HL-60 (cell line): ENCODE measurements around the gene NCBP2L.

Experiments
- DNase-seq, 2 experiments: peaks; one replicate each; pipeline ENCODE4 v3.0.0-alpha.2; 2010 to 2020; ENCODE audit warnings: low read depth in 1 of 2, low spot score in 1 of 2
- H3K27ac ChIP-seq: fragments of 250-450 bp; sonication (Bioruptor Pico); replicated peaks from 2 replicates; pipeline ENCODE4 v1.5.1; 2020; ENCODE audit warnings: mild to moderate bottlenecking, moderate library complexity
- H3K27me3 ChIP-seq: fragments of 250-450 bp; sonication (Bioruptor Pico); 2 replicates; pipeline ENCODE4 v1.5.1; 2021; ENCODE audit warnings: mild to moderate bottlenecking, moderate library complexity; ENCODE audit not compliant: insufficient read depth, poor library complexity, severe bottlenecking
- H3K4me3 ChIP-seq: replicated peaks from 2 replicates; pipeline ENCODE4 v1.5.1; 2011; ENCODE audit warnings: mild to moderate bottlenecking, control low read depth, low read length; ENCODE audit not compliant: insufficient read depth
- CTCF ChIP-seq: IDR thresholded peaks from one replicate; pipeline ENCODE4 v1.5.1; 2011; ENCODE audit warnings: low read length, control low read depth, inconsistent platforms; ENCODE audit not compliant: insufficient read depth
- GABPA ChIP-seq: IDR thresholded peaks from 2 replicates; pipeline ENCODE4 v1.6.1; 2012; ENCODE audit warnings: low read depth
- POLR2AphosphoS5 ChIP-seq: IDR thresholded peaks from 2 replicates; pipeline ENCODE4 v1.6.1; 2012; ENCODE audit warnings: low read depth
- SPI1 ChIP-seq: IDR thresholded peaks from 2 replicates; pipeline ENCODE4 v1.6.1; 2012; ENCODE audit warnings: low read depth, mild to moderate bottlenecking, borderline replicate concordance
- TF ChIP-seq, protein P1 (sequence below): IDR thresholded peaks from 2 replicates; pipeline ENCODE4 v1.6.1; 2012; ENCODE audit warnings: low read depth; ENCODE audit not compliant: insufficient replicate concordance

Gene NCBP2L

DNA sequence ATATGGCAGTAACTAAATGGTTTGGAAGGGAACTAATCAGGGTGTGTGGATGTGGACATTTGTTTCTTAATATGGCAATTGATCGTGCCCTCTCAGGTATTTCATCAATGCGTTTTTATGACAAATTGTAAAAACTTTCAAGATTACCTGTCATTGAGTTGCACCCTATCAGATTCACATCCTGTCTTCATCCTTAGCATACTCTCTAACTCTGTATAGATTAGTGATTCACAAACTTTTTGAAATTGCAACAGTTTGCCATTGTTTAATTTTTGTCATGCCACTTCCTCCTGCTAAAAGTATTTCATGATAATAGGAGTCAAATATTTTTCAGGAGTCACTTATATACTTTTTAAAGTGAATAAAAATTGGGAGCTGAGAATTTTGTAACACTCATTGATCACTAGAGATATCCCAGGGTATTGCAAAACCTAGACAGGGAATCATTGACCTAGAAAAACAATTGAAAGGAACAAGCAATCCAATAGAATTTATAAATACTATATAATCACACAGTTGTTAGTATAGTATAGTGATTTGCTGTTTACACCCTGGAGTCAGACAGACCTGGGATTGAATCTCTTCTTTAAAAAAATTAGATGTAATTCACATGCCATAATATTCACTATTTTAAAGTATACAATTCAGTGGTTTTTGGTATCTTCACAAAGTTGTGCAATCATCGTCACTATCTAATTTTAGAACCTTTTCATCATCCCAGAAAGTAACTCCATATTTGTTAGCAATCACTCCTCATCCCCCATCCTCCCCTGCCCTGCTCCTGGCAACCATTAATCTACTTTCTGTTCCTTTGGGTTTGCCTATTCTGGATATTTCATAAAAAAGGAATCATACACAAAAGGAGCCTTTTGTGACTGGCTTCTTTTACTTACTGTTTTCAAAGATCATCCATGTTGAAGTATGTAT lies 57.0 kb downstream of the NCBP2L start:
- DNase-seq = no peak
- Histone ChIP-seq H3K27ac (no peak overlapping the region), H3K27me3 (peaks cover 3% of the 10 kb centered on the region), H3K4me3 (no peak overlapping the region)
- TF ChIP-seq GABPA (no peak), POLR2AphosphoS5 (no peak), SPI1 (no peak), CTCF (no peak)
- TF ChIP-seq, protein P1, sequence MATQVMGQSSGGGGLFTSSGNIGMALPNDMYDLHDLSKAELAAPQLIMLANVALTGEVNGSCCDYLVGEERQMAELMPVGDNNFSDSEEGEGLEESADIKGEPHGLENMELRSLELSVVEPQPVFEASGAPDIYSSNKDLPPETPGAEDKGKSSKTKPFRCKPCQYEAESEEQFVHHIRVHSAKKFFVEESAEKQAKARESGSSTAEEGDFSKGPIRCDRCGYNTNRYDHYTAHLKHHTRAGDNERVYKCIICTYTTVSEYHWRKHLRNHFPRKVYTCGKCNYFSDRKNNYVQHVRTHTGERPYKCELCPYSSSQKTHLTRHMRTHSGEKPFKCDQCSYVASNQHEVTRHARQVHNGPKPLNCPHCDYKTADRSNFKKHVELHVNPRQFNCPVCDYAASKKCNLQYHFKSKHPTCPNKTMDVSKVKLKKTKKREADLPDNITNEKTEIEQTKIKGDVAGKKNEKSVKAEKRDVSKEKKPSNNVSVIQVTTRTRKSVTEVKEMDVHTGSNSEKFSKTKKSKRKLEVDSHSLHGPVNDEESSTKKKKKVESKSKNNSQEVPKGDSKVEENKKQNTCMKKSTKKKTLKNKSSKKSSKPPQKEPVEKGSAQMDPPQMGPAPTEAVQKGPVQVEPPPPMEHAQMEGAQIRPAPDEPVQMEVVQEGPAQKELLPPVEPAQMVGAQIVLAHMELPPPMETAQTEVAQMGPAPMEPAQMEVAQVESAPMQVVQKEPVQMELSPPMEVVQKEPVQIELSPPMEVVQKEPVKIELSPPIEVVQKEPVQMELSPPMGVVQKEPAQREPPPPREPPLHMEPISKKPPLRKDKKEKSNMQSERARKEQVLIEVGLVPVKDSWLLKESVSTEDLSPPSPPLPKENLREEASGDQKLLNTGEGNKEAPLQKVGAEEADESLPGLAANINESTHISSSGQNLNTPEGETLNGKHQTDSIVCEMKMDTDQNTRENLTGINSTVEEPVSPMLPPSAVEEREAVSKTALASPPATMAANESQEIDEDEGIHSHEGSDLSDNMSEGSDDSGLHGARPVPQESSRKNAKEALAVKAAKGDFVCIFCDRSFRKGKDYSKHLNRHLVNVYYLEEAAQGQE = no peak

GRCh38 chrX:107836958-107837357 lies 59.4 kb downstream of the NCBP2L start:
- TF ChIP-seq, protein P1 = no peak
- TF ChIP-seq CTCF = no peak
- no peak for TF ChIP-seq GABPA
- TF ChIP-seq POLR2AphosphoS5 = no peak
- TF ChIP-seq SPI1 = no peak
- DNase-seq = no peak

GRCh38 chrX:107840971-107841370 lies 63.4 kb downstream of the NCBP2L start:
- Histone ChIP-seq H3K4me3 (no peak overlapping the region), H3K27me3 (peaks cover 3% of the 10 kb centered on the region), H3K27ac (no peak overlapping the region)
- TF ChIP-seq CTCF (no peak), POLR2AphosphoS5 (no peak), GABPA (no peak), SPI1 (no peak)
- TF ChIP-seq, protein P1 = no peak
- no peak for DNase-seq

More at GRCh38 chrX:107836958-107837357, 59.4 kb downstream of the NCBP2L start:
- no peak overlapping the region for H3K27ac ChIP-seq
- H3K27me3 ChIP-seq = peaks cover 3% of the 10 kb centered on the region
- no peak overlapping the region for H3K4me3 ChIP-seq
